NCI-H2196 treated with DMSO at 0.1 percent for 48 hours (cell line): ENCODE results near the gene PLA2G4D.
"Not testable (repeated sequence)": the region's sequence is repeated elsewhere in the genome, so short reads cannot be mapped to it uniquely, and the experiment has no call there.

Source experiments
- DNase-seq: peaks from one replicate; lab custom pipeline; 2025; ENCODE audit not compliant: unreplicated experiment; lab: John Stamatoyannopoulos, UW

PLA2G4D gene

DNA sequence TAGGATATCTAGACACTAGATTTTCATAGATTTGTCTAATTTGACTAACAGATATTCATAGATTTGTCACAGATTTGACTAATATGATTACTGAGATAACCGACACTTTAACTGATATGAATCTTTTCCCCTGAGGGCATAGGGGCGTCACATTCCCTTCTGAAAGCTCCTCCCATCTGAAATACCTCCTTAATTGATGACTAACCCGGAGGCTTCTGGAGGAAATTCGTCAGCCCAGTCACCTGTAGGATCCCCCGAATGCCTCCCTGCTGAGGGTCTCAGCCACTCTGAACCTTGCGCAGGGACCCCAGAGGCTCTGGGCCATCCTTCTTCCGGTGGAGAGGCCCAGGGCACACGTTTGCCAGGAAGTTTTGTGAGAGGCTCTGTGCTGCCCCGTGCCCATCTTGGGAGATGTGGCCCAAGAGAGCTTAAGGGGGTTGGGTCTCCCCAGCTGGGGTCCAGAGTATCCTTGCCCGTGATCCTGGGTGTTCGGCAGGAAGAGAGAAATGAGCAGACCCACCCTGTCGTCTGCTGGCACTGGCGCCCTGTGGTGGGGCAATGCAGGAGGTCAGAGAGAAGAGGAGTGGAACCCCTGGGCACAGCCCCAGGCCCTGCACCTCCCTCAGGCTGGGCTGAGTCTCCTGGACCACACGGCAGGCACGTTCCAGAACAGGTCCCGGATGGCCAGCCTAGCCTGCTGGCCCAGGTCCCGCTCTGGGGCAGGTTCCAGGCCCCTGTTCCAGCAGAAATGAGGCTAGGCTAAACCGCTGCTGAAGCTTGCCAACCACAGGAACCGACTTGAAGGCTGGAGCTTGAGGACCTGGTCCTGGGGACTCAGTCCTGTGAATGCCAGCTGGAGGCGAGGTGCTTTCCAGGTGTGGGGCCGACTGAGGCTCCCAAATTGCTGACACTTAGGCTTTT is 1.7 kb downstream of the PLA2G4D start:
- no peak for DNase-seq

DNA sequence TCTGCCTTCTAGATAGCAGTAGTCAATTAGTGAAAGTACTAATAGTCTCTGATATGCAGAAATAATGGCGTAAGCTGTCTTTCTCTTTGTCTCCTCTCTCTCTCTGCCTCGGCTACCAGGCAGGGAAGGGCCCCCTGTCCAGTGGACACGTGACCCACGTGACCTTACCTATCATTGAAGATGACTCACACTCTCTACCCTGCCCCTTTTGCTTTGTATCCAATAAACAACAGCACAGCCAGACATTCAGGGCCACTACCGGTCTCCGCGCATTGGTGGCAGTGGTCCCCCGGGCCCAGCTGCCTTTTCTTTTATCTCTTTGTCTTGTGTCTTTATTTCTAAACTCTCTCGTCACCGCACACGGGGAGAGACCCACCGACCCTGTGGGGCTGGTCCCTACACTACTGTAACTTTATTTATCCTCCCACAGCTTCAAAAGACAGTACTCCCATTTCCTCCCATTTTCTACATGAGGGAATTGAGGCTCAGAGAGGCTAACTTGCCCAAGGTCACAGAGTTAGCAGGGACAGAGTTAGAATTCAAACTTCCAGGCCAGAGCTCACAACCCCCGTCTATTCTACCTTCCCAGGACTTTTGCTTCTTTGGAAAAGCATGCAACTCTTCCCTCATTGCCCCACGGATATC is 2.5 kb downstream of the PLA2G4D start:
- not testable (repeated sequence) for DNase-seq

DNA sequence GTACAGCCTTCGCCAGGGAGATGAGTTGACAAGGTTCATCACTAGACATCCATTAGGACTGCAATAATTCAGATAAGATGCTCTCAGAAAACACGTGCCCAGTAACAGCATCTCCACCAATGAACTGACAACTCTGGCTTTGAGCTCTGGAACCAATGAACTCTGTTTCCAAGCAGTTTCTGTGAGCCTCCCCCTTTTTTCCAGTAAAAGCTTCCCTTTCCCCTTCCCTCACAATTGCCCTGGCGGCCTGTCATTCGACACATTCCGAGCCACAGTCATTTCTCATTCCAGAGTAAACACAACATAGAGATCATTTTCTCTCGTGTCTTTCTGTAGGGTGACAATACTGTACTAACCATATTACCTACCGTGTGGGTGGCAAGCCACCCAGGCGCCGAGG is 3.6 kb downstream of the PLA2G4D start:
- no peak for DNase-seq

DNA sequence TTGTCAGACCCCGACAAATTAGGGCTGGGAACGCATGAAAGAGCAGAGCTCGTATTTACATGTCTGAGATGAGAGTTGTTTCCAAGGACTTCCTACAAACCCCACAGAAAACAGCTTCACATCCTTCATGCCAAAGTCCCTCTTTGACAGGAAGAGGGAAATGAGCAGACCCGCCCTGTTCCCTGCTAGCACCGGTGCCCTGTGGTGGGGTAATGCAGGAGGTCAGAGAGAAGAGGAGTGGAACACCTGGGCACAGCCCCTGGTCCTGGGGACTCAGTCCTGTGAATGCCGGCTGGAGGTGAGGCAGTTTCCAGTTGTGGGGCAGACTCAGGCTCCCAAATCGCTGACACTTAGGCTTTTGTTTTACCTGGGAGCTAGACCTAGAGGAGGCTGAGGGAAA is 4.0 kb downstream of the PLA2G4D start:
- no peak for DNase-seq

DNA sequence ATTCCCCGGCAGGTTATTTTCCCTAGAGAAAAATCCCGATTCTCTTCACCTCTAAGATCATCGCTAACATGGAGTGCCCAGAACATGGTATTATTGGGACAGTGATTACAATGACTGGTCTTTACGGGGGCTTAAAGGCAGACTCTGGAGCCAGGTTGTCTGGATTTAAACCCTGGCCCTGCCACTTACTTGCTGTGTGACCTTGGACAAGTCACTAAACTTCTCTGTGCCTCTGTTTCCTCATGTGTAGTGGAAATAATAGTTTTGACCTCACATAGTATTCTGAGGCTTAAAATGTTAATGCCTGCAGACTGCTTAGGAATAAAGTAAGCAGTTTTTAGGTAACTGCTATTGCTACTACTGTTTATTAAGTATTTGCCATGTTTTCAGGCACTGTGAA is 4.4 kb downstream of the PLA2G4D start:
- DNase-seq: no peak

DNA sequence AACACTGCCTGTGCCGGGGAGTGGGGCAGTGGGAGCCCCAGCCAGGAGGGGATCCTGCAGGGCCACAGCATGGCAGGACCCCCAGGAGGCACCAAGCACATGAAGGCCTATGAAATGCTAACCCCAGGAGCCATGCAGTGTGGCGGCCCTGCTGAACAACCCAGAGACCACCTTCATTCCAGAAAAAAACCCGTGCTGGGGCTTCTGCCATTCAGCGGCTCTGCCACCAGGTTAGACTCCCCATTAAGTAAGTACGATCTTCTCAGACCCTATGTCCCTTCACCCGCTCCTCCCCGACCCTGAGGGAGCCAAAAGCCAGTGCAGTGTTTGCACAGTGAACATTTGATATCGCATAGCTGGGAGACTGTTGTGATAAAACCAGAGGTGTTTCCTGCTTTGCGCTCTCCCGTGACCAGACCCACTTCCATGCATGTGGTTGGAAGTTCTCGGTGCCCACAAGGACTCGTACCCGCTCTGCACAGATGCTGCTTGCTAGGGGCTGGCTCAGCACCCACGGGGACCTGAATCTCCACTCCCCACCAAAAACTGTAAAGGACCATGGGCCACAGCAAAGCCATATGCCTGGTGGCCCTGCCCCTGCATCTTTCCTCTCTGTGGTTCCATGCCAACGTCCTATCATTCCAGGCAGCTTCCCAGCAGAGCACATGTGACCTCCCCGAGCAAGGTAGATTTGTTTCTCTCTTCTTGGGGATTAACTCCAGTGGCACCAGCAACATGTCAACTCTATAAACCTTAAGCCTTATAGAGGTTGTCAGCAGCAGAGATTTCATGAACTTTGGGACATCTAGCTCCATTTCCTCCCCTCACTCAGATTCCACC is 5.3 kb downstream of the PLA2G4D start:
- no peak for DNase-seq

DNA sequence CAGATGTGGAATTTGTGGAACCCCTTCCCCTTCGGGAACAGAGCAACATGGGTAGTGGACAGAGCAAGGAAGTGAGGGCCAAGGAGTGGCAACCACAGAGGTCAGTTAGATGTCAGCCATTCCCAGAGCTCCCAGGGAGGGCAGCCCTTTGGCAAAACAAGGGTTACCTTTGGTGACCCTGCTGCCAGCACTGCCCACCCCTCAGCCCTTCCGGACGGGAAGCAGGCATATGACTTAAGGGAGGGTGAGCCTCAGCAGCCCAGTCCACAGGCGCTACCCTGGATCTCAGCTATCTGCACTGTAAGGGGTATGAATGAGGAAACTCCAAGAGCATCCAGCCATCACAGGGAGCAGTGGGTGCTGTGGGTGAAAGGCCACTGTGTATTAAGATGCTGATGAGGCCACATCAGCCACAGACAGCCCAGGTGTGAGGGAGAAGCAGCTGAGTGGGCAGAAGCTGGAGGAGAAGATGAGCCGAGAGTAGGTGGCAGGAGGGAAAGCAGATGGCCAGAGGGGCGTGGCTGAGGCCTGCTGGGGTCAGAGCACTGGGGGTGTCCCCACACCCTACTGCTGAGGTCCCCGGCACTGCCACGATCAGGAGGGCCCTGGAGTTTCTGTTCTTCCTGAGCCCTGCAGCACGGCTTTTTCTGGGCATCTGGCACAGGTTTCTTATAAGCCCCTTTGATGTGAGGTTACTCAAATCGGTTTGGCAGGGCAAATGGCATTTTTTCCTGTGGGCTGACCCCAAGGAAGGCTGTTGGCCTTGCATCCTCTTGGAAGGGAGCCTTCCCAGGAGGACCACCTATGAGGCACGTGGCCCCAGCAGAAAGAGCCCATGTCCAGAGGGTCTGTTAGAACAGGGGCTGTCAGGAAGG is 6.2 kb downstream of the PLA2G4D start:
- no peak for DNase-seq

DNA sequence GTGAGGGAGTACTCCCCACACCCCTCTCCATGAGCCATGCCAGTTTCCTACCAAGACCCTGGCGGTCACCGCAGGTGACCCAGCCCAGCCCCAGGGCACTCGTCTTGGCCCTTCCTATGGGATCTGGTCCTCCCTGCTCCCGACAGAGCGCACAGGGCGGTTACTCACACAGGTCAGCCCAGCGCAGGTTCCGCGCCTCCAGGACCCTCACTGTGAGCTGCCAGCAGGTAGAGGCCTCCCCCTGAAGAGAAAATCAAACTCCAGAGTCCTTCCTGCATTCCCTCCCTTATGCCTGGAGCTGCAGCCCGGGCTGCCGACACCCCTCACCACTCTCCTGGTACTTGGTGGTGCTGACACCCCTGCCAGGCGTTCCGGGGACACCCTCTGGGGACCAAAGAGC is 6.9 kb downstream of the PLA2G4D start:
- DNase-seq: no peak

DNA sequence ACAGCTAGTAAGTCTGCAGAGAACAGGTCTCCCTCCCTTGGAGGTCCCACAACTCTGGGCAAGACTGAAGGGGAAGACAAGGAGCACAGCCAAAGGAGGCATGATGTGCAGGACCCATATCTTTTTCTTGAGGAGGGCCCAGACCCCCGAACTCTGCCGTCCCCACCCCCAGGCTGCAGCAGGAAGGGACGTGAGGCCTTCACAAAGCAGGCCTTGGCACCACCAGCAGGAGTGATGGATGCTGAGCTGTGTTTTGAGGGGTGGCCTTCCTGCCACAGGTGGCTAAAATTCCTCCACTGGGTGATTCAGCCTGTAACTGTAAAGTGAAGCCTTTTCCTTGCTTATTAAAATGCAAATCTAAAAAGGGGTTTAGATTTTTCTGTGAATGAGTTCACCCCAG is 8.6 kb downstream of the PLA2G4D start:
- DNase-seq: no peak

DNA sequence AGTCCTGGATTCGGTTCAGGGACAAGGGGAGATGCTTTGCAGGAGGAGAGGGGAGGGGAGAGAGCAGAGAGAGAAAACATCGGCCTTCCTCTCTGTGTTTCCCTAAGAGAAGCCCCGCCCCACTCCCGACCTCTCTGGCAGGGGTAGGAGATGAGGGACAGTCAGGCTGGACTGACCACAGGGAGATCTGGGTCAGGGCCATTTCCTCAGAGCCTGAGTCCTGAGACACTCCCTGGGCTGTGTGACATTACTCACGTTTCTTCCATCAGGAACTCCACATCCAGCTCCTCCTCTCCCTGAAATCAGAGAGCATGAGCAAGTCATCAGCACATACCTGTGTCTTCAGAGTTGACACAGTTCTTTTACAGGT is 9.1 kb downstream of the PLA2G4D start:
- DNase-seq: no peak

DNA sequence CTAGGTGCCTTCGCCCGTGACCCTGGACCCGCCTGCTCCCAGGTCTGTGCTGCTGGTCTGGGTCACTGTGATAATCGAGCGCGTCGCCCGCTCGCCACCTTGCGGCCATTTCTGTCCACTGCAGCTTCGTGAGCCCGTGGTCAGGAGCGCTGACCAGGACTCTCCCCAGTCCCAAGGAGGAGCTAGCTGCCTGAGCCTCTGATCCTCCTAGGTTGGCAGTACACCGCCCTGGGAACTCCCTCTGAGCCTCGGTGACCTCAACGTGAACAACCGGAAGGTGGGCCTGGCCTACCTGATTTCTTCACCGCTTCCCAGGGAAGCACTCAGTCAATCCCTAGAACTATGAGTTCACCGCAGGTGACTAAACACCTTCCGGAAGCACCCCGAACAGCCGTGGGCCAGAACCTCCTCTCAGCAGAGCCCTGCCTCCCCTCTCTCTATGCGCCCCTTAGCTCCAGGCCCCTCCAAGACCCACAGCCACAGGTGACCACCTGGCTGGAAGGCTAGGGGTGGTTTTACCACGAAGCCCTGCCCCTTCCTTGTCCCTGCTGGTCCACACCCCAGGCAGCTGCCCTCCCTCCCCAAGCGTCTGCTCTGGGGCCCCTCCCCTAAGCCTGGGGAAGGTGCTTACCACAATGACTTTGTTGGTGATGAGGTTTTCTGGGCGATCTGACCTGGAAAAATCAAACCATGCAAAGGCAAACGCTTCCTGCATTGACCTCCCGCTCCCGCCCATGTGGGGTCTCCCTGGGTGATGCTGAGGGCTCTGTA is 9.7 kb downstream of the PLA2G4D start:
- DNase-seq: no peak

DNA sequence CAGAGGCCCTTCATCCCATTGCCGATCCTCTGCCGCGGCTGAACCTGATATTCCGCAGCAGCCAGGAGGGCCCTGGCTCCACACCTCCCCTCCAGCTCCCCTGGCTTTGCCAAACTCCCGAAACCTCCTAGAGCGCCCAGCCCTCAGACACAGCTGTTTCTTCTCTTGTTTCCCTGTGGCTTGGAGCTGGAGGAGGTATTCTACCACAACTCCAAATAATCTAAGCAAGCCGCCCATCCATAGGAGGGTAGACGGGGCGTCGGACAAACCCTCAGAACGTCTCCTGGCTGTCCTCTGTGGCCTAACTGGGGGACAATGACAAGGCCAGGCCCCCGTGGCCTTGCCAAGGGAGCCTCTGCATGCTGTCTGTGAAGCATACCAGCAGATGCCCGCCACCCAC is 10.4 kb downstream of the PLA2G4D start:
- DNase-seq: no peak

DNA sequence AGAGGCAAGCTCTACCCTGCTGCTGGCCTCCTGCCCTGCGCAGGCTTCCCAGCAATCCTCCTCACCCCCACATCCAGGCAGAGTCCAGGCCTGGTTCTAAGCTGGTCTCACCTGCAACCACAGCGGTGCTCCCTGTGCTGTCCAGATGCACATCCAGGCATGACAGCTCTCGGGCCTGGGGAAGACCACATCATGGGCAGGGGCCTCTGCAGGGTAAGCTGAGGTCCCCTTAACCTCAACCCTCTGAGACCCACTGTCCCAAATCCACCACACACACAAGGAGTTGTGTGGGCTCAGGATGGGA is 10.8 kb downstream of the PLA2G4D start:
- no peak for DNase-seq

DNA sequence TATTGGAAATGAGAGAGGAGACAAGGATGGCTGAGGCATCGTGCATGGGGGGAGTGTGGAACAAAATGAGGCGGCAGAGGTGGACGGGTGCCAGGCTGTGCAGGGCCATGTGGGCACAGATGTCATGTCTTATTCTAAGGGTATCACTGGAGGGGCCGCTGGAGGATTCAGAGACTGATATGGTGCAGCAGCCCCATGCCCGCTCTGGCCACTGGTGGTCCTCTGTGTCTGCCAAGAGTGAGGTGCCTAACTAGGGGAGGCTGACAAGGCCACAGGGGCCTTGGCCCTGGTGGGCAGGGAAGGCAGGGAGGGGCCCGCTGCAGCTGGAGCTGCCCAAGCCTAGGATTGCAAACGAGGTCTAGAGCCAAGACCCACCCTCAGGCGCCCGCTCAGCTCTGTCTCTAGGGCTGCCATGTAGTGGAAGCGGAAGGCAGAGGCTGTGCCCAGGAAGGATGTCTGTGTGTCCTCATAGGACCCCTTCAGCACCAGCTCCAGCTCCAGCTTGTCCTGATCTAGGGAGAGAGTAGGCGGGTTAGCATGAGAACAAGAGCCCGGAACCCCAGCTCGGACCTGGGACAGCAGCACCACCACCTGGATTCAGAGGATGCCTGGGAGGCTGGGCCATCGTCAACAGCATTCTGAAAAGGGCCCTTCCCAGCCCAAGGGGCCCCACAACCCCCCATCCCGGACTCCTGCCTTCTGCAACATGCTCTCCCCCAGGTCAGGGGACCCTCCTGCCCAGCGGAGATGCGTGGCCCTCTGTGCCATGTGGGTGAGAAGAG is 11.3 kb downstream of the PLA2G4D start:
- DNase-seq: no peak

DNA sequence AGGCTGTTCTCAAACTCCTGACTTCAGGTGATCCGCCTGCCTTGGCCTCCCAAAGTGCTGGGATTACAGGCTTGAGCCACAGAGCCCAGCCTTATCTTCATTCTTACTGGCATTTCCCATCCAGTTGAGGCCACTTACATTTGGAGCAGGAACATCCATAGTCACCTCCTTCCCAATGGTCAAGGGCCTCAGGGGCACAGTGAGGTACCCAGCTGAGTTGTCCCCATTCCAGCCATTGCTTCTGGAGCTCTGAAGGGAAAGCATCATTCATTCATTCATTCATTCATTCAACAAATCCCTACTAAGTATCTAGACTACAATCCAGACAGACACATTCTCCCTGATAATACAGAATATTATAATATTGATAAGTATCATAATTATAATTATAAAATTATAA is 12.2 kb downstream of the PLA2G4D start:
- no peak for DNase-seq

DNA sequence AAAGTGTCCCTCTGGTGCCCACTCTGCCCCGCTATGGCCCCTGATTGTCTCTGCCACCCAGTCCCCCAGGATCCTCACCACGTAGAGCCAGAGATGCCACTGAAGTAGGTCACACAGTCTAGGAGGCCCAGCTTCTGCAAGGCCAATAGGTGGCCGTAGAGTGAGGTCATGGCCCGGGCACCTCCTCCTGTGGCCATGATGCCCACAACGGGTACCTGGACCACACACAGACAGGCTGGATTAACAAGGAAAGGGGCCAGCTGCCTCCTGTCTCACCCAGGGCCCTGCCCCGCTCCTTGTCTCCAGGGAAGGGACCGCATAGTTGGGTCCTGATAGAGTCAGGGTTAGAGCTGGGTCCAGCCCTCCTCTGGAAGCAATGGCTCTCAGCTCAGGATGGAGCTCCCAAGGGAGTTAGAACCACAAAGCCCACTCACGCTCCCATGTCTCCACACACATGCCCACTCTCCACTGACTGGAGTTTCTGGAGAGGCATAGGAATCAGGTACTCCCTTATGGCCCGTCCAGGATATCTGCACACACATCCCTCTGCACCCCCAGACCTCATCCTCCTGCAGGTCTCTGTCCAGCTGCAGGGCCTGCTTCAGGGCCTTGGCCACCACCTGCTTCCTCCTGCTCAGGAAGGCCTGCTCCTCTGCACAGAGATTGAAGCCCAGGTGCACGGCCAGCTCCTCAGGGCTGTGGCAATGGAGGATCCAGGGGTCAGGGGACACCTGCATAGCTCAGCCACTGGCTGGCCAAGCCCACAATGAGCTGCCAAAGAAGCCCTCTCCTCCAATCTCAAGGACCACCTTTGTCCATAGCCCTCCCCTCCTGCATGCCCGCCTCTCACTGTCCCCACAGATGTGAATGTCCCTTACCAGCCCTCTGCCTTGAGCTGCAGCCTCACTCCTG is 13.2 kb downstream of the PLA2G4D start:
- DNase-seq: no peak

DNA sequence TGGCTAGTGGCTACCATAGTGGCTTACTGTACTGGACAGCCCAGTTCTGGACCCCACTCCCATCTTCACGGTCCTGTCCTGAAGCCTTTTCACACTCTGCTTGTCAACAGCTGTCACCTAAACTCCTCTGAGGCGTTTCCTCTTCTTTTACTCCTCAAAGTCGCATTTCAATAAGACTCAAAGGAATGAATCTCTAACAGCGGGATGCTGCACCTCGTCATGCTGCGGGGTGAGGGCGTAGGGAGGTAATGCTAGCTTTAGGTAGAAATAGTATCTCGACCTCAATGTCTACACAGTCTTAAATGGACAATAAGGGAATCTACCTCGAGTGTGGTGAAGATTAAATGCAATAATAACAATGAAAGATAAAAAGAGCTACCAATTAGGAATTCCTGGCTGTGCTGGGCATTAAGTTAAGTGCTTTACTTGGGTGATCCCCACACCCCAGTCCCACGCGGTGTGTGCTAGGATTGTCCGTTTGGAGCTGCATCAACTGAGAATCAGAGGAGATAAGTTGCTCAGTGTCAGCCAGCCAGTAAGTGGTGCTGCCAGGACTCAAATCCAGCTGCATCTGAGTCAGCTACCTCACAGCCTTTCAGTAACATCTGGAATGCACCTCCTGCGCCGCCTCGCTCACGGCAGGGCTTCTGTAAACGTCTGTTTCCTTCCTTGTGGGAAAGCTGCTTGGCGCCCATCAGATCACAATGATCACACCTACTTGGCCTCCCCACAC is 14.0 kb downstream of the PLA2G4D start:
- DNase-seq: no peak

DNA sequence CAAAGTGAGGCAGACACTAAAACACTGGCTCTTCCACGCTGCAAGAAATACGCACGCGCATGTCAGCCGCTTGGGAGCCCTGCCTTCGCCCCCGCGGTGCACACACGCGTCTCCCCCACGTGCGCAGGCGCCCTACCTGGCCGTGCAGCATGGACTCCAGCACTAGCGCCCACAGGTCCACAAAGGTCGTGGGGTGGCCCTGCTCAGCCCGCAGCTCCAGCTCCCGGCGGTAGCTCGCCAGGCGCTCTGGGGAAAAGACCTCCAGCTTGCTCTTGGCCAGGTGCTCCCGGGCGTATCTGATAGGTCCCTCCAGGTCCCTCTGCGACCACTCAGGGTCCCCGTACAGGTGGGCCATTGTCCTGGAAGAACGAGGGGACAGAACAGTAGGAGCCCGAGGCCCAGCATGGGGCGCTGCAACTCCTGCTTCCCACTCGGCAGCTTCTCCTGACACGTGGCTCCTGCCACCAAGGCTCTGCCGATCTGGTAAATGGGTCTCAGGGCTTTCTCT is 14.9 kb downstream of the PLA2G4D start:
- DNase-seq: no peak
